Right cardiac atrium (tissue), 5 donors: ENCODE results near the gene SOX1. TPM values are rescaled to one million over a fixed set of nuclear protein-coding genes. Genes with fewer than 3 reads are reported as not detected.

Experiments used
- ATAC-seq, 2 donors: fragments of 200-7000 bp; cut with Tn5 transposase; one replicate each; pipeline versions ENCODE4 v1.8.0 to v1.9.1; 2020; ENCODE audit warnings: moderate library complexity in 2 of 2, mild to moderate bottlenecking in 1 of 2
- DNase-seq, 3 donors: peaks; one replicate each; pipeline ENCODE4 v3.0.0-alpha.2; 2020
- H3K27ac ChIP-seq: one replicate; pipeline ENCODE4 v1.5.1; 2013; ENCODE audit warnings: mild to moderate bottlenecking, low read length, control low read depth, moderate library complexity
- H3K27me3 ChIP-seq: one replicate; pipeline ENCODE4 v1.6.1; 2013; ENCODE audit not compliant: control insufficient read depth, insufficient read depth
- H3K4me1 ChIP-seq: one replicate; pipeline ENCODE4 v1.6.1; 2013; ENCODE audit warnings: low read length; ENCODE audit not compliant: control insufficient read depth, insufficient read depth
- H3K4me3 ChIP-seq: one replicate; pipeline ENCODE4 v1.5.1; 2013; ENCODE audit warnings: low read length, control low read depth
- H3K9me3 ChIP-seq: one replicate; pipeline ENCODE4 v1.6.1; 2013; ENCODE audit warnings: low read length; ENCODE audit not compliant: control insufficient read depth
- WGBS: extraction: QIAGEN DNeasy Blood & Tissue Kit; methylation state at CpG from one replicate; pipeline ENCODE4 v1.1.7; 2013; 5-methylcytosine and 5-hydroxymethylcytosine counted together
- intact Hi-C, 4 donors: fragments of 100-400 bp; cut with DNase I; formaldehyde crosslinking; loops; one replicate each; pipeline versions ENCODE4 v1.11.0 to v1.14.0; 2022 to 2023
- polyA plus RNA-seq: library from polyadenylated mRNA; stranded (reverse); fragments of 200-250 nt; gene quantifications from one replicate; pipeline ENCODE4 v1.2.3, GENCODE V29; 2013
- total RNA-seq, 4 donors: library from RNA; stranded (reverse); fragmentation: NEBNext Ultra II Directional; extraction: Animal tissue kit (Norgen Biotek cat#: 25700); gene quantifications; one replicate each; pipeline ENCODE4 v1.2.1, GENCODE V29; 2021
- donor health status: healthy with polysubstance abuse.
- donor health status: DM: no; HTN: yes; CAD: no.
- donor health status: DM: no; HTN: no; CAD: no.
- donor health status: DM: no; HTN: yes; CAD: no; lungs with severe emphysema.
- donor health status: DM: yes; HTN: yes; CAD: no.

Gene SOX1
- total and polyA plus RNA-seq, 5 donors, result not detected

DNA sequence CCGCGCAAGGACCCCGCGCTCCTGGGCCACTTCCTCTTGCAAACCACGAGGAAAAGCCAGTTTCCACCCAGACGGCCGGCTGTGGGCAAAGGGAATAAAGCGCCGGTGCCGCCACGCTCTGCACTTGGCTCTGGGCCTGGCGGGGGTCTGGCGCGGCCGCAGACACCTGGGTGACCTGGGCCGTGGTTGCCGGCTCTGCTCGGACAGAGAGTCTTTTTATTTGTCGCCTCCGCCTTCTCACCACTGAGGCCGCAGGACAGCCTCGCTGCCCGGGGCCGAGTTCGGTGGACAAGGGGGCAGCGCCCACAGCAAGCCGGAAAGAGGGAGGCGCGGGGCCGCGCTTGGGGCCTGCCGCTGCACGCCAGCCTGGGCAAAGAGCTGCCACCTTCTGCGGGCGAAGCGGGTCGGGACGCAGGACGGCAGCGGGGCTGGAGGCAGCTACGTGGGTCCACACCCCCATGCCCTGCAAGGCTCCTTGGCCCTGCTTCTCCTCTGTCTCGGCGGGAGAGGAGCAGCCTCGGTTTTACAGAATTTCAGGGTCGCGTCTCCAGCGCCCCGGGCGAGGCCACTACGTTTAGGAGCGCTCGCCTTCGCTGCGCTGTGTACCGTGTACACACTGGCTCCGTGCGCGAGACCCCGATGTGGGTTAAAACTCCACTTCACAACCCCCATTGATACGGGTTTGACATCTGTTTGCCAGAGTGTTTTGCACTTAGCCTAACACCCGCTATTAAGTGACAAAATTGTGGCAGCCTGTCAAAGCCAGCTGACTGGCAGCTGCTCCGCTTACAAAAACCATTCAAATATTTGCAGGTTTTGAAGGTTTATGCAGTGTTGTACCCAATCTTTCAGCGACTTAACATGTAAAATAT, 13.0 kb upstream of the SOX1 start:
- intact Hi-C loops, result no loop called here
- peaks cover 2% of the 10 kb centered on the region for H3K9me3 ChIP-seq
- peaks cover 18% of the 10 kb centered on the region for H3K27me3 ChIP-seq
- WGBS, result 2% methylated on average over 63 of the region's 63 CpGs
- no peak overlapping the region for H3K4me3 ChIP-seq
- ATAC-seq, result no peak
- DNase-seq, result no peak
- H3K4me1 ChIP-seq, result peaks cover 4% of the 10 kb centered on the region
- no peak overlapping the region for H3K27ac ChIP-seq

DNA sequence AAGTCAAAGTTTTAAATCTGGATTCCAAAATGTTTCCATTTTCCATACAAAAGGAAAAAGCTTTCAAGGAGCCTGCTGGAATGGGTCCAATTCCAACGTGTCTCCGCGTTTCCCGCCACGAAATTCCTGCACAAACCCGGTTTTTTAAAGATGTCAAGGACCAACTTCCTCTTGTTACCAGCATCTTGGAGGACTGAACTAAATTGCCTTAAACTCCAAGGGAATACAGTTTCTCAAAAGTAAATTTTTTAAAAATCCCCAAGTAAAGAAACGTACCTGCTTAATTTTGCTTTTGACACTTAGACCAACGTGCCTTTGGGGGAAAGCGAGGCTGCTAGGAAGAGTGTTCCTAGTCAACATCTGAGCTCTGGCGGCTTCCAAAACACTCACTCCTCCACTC, 12.3 kb upstream of the SOX1 start:
- ATAC-seq, result no peak
- WGBS, result 1% methylated on average over 10 of the region's 10 CpGs
- Histone ChIP-seq H3K27me3 (peaks cover 14% of the 10 kb centered on the region), H3K27ac (no peak overlapping the region), H3K4me3 (no peak overlapping the region), H3K9me3 (peaks cover 2% of the 10 kb centered on the region), H3K4me1 (peaks cover 4% of the 10 kb centered on the region)
- intact Hi-C loops, result no loop called here
- no peak for DNase-seq

DNA sequence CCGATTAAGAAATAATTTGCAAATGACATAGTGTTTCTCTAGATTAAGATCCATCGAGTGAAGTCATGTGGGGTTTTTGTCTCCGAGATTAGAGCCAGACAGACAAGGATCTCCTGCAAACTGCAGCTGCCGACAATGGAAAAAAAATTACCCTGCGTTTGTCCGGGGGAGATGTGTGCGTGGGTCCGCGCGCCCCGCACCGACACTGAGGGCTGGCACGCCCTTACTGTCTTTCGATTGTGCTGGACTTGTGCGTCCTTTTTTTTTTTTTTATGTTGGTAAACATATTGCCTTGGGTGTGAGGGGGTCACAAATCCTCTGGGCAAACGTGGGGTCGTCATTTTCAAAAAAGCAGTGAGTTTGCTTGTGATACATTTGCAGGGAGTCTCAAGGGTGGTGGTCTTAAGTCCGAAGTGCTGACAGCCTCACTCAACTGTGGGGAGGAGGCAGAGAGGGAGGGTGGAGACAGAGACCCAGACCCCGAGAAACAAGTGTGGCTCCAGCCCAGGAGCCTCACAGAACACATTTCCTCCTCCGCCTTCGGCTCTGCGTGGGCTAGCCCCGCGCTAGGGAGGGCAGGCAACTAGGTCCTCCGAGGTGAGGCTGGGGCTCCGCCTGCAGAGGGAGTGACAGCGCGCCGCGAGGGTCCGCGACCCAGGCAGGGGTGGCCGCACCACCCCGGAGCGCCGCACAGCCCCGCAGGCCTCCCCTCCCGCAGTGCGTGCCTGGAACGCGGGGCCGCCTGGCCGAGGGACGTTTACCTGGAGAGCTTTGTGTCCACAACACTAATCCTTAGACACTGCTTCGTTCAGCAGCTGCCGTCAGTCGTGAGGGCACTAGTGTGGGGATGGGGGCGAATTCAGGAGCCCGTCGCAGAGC, 11.7 kb upstream of the SOX1 start:
- Histone ChIP-seq H3K9me3 (peaks cover 2% of the 10 kb centered on the region), H3K27ac (no peak overlapping the region), H3K4me3 (no peak overlapping the region), H3K27me3 (peaks cover 12% of the 10 kb centered on the region), H3K4me1 (peaks cover 4% of the 10 kb centered on the region)
- 3% methylated on average over 50 of the region's 50 CpGs for WGBS
- intact Hi-C loops, result no loop called here
- ATAC-seq (no peak), DNase-seq (no peak)

DNA sequence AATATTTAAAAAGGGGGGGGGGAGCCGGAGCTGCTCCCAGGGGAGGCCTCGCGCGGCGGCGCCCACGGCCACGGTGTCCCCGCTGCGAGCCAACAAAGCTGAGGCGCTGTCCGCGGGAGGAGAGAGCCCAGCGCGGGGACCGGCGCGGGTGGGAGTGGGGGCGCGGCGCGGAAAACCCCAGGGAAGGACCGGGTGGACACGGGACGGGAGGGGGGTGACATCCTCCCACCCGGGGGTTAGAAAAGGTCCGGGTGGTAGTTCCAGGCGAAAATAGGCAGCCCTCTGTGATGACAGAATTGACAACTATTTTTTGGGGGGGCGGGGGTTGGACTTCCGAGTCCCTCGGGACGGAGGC, 11.1 kb upstream of the SOX1 start:
- no peak overlapping the region for H3K4me3 ChIP-seq
- 1% methylated on average over 32 of the region's 32 CpGs for WGBS
- ATAC-seq (no peak), DNase-seq (no peak)
- no peak overlapping the region for H3K27ac ChIP-seq
- H3K9me3 ChIP-seq, result peaks cover 2% of the 10 kb centered on the region
- H3K4me1 ChIP-seq, result peaks cover 4% of the 10 kb centered on the region
- peaks cover 11% of the 10 kb centered on the region for H3K27me3 ChIP-seq
- intact Hi-C loops, result no loop called here

DNA sequence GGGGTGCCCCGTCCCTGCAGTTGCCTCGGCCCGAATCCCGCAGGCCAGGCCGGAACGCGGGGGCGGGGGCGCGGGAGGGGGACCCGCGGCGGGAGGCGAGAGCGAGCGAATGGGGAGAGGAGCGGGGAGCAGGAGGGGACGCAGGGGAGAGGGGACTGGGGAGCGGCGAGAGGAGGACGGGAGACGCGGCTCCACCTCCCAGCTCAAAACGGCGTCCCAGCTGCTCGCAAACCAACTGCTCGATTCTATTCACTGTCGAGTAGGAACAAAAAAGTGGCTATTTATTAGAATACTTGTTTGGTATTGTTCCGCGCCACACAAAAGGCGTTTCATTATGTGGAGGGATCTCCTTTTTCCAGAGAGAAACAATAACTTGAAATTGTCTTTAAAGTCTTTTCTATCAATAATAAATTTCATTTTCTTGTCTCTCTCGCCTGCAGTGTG, 10.6 kb upstream of the SOX1 start:
- Histone ChIP-seq H3K27ac (no peak overlapping the region), H3K4me3 (no peak overlapping the region), H3K4me1 (peaks cover 4% of the 10 kb centered on the region), H3K9me3 (peaks cover 2% of the 10 kb centered on the region), H3K27me3 (peaks cover 8% of the 10 kb centered on the region)
- ATAC-seq (no peak), DNase-seq (no peak)
- intact Hi-C loops, result no loop called here
- WGBS, result 2% methylated on average over 32 of the region's 32 CpGs

DNA sequence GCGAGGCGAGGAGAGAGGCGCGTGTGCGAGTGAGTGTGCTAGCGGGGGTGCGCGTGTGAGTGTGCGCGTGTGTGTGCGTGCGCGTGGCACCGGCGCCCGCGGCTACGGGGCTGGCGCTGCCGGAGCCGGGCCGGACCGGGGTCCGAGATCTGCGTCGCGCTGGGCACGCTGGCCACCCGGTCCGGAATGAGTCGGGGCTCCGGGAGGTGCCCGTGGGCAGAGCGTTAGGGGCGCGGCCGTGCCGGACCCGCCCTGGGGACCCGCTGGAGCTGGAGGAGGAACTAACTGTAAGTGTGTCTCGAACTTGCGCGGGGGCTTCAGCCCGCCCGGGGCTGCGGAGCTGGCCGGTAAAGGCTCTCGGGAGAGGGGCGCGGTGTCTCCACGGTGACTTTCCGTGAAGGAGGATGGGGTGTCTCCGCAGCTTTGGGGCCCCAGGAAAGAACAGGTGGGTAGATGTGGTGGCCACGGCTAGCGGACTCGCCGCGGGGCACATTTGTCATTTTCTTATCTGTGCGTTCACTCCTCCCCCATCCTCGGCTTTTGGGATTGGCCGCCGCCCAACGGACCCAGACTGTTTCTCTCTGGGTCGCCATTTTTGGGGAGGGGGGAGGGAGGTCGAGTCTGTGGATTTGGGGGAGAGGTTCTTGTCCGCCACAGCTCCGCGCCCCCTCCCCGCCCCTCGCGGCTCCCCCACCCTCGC, 10.1 kb upstream of the SOX1 start:
- peaks cover 8% of the 10 kb centered on the region for H3K27me3 ChIP-seq
- peaks cover 4% of the 10 kb centered on the region for H3K4me1 ChIP-seq
- no peak overlapping the region for H3K4me3 ChIP-seq
- WGBS, result 2% methylated on average over 72 of the region's 72 CpGs
- H3K27ac ChIP-seq, result no peak overlapping the region
- ATAC-seq, result no peak
- intact Hi-C loops, result no loop called here
- peak in 1 of 3 donors; percentile 26 for DNase-seq
- H3K9me3 ChIP-seq, result peaks cover 2% of the 10 kb centered on the region

DNA sequence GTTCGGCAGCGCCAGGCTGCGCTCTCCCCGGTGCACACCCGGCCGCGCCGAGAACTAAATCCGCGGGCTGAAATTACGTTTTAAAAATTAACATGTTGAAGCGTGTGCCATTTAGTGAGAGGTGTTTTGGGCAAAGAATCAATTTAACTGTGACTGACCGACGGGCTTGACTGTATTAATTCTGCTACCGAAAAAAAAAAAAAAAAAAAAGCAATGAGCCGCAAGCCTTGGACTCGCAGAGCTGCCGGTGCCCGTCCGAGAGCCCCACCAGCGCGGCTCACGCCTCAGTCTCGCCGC, 9.6 kb upstream of the SOX1 start:
- Histone ChIP-seq H3K4me3 (no peak overlapping the region), H3K9me3 (no peaks in the 10 kb centered on the region), H3K4me1 (peaks cover 4% of the 10 kb centered on the region), H3K27me3 (peaks cover 9% of the 10 kb centered on the region), H3K27ac (no peak overlapping the region)
- no peak for ATAC-seq
- intact Hi-C loops, result no loop called here
- no peak for DNase-seq
- WGBS, result 4% methylated on average over 25 of the region's 25 CpGs

DNA sequence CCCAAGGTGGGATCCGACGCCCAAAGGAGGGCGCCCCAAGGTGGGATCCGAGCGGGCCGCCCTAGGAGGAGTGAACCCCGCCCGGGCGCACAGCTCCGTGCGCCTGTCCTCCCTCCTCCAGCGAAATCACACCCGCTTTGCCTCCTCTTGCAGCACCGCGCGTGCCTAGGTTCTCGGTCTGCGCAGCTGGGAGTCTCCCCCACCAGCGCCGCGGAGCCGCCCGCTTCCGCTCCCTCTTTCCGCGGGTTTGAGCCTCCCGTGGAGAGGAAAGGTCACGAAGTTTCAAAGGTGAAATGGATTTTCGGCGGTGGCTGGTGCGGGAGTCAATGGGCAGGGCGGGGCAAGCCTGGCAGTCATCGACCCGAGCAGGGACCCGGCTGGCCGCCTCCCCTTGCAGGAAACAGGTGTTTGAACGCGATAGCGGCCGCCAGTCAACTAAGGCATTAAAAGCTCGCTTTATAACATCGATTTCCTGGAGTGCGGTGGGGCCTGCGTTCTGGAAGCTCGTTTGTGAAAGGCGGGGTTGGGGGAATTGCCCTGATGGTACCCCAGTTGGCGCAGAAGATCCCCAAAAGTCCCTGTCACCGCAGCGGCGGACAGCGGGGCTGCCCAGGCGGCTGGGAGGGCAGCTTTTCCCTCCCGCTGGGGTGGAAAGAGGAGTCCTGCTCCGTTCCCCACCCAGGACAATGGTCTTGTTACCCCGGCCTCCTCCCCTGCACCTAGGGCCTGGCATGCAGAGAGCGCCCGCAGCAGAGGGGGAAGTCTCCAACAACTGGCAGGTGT, 9.0 kb upstream of the SOX1 start:
- Histone ChIP-seq H3K9me3 (no peaks in the 10 kb centered on the region), H3K27me3 (peaks cover 10% of the 10 kb centered on the region), H3K4me3 (no peak overlapping the region), H3K4me1 (peaks cover 4% of the 10 kb centered on the region), H3K27ac (no peak overlapping the region)
- DNase-seq, result peak in 1 of 3 donors; percentile 27
- no peak for ATAC-seq
- WGBS, result under 1% methylated on average over 57 of the region's 57 CpGs
- intact Hi-C loops, result no loop called here

DNA sequence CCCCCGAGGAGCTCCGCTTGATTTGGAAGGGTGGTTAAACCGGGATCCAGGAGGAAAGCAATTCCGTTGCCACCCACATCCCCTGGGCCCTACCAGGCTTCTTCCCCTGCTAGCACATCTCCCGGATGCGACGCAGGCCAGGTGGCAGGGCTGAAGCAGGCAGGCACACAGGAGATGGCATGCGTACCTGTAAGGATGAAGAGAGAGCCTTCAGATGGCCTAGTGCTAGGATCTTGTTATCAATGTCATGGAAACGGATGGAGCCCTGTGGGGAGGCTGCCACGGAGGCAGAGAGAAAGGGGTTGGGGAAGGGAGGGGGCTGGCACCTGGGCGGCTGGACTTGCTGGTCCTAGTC, 8.5 kb upstream of the SOX1 start:
- H3K4me1 ChIP-seq, result peaks cover 4% of the 10 kb centered on the region
- peaks cover 7% of the 10 kb centered on the region for H3K27me3 ChIP-seq
- no peaks in the 10 kb centered on the region for H3K9me3 ChIP-seq
- 2% methylated on average over 11 of the region's 11 CpGs for WGBS
- intact Hi-C loops, result no loop called here
- DNase-seq (no peak), ATAC-seq (no peak)
- H3K27ac ChIP-seq, result no peak overlapping the region
- no peak overlapping the region for H3K4me3 ChIP-seq

DNA sequence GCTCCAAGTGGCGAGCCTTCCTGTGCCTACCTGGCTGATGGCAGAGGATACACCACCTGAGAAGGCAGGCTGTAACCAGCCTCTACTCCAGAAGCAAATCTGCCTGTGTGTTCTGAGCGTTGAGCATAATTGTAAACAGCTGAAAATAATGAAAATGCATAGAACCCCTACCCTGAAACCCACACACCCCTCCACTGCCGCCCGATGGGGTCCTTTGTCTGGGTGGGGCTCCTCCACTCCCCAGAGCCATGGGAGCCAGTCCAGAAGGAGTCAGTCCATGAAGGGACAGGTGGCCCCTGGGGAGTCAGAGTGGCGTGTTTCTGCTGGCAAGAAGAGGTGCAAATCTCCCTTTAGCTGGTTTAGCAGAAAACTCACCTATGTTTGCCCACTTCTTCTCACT, 8.0 kb upstream of the SOX1 start:
- Histone ChIP-seq H3K27ac (no peak overlapping the region), H3K9me3 (no peaks in the 10 kb centered on the region), H3K4me3 (no peak overlapping the region), H3K27me3 (peaks cover 7% of the 10 kb centered on the region), H3K4me1 (peaks cover 4% of the 10 kb centered on the region)
- ATAC-seq (no peak), DNase-seq (no peak)
- intact Hi-C loops, result no loop called here
- WGBS, result 5% methylated on average over 5 of the region's 5 CpGs
